ENCODE data around the gene ARFGAP3. TPM values are rescaled to one million over a fixed set of nuclear protein-coding genes. Genes with fewer than 3 reads are reported as not detected.

ARFGAP3 gene
- total RNA-seq, 1 experiment from 2014 or later: 30.0 TPM

DNA sequence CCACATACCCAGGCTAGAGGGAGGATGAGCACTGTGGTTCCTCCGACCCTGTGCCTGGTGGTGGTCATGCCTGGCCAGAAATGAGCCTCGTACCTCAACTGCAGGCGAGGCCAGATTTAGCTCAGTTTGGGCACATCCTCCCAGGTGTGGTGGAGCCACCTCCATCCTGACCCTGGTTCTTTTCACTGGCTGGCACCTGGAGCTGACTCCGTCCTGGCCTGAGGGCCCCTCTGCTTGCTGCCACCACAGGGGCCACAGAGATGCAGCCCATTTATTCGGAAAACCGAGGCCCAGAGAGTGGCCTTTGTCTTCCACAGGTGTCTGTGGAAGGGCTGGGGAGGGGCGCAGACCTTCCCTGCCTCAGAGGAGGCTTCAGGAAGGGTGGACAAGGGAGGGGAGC lies 9.0 kb upstream of the ARFGAP3 start:
- intact Hi-C loops (cut with micrococcal nuclease; ENCODE audit: unreplicated experiment): loop anchor here (10.0 kb wide), 1 partner anchor 169 kb away; no protein-coding TSS in a partner anchor
- Histone ChIP-seq H3K9me3 (ENCODE audit: low read depth, low read length, poor library complexity, severe bottlenecking) (no peaks in the 10 kb centered on the region), H3K4me3 (ENCODE audit: low read depth, low read length, poor library complexity, severe bottlenecking) (no peak overlapping the region), H3K27me3 (replicated peaks; ENCODE audit: insufficient read depth, low read depth, low read length, poor library complexity) (no peaks in the 10 kb centered on the region), H3K4me1 (ENCODE audit: insufficient read depth, low read length, poor library complexity, severe bottlenecking) (peaks cover 3% of the 10 kb centered on the region), H3K27ac (ENCODE audit: low read depth, low read length, poor library complexity, severe bottlenecking) (no peak overlapping the region), H3K36me3 (ENCODE audit: insufficient read depth, low read length, poor library complexity, severe bottlenecking) (no peaks in the 10 kb centered on the region)
- DNase-seq (ENCODE audit: low spot score): no peak
- CTCF ChIA-PET: no interaction called here
- POLR2A ChIA-PET (ENCODE audit: low non-redundant PET): no interaction called here
- no TSS peak for BruUV-seq (replicated peaks)
- TF ChIP-seq EZH2 (IDR thresholded peaks at IDR 0.05; ENCODE audit: borderline replicate concordance, low read depth, low read length, poor library complexity, severe bottlenecking): no peak
- no peak for TF ChIP-seq CTCF (conservative IDR thresholded peaks at IDR 0.05; ENCODE audit: low read depth, low read length)

GRCh38 chr22:42865536-42865935 lies 8.5 kb upstream of the ARFGAP3 start:
- TF ChIP-seq EZH2 (IDR thresholded peaks at IDR 0.05; ENCODE audit: borderline replicate concordance, low read depth, low read length, poor library complexity, severe bottlenecking) (no peak), CTCF (conservative IDR thresholded peaks at IDR 0.05; ENCODE audit: low read depth, low read length) (no peak)
- H3K9me3 ChIP-seq (ENCODE audit: low read depth, low read length, poor library complexity, severe bottlenecking): no peaks in the 10 kb centered on the region
- intact Hi-C loops (cut with micrococcal nuclease; ENCODE audit: unreplicated experiment): loop anchor here (10.0 kb wide), 1 partner anchor 169 kb away; no protein-coding TSS in a partner anchor
- CTCF ChIA-PET: no interaction called here
- POLR2A ChIA-PET (ENCODE audit: low non-redundant PET): no interaction called here
- H3K36me3 ChIP-seq (ENCODE audit: insufficient read depth, low read length, poor library complexity, severe bottlenecking): no peaks in the 10 kb centered on the region
- peaks cover 9% of the 10 kb centered on the region for H3K4me1 ChIP-seq (ENCODE audit: insufficient read depth, low read length, poor library complexity, severe bottlenecking)
- no peaks in the 10 kb centered on the region for H3K27me3 ChIP-seq (replicated peaks; ENCODE audit: insufficient read depth, low read depth, low read length, poor library complexity)
- H3K27ac ChIP-seq (ENCODE audit: low read depth, low read length, poor library complexity, severe bottlenecking): no peak overlapping the region
- no peak for DNase-seq (ENCODE audit: low spot score)
- BruUV-seq (replicated peaks): no TSS peak
- no peak overlapping the region for H3K4me3 ChIP-seq (ENCODE audit: low read depth, low read length, poor library complexity, severe bottlenecking)

GRCh38 chr22:42863349-42863961 lies 6.4 kb upstream of the ARFGAP3 start:
- Histone ChIP-seq H3K4me3 (ENCODE audit: low read depth, low read length, poor library complexity, severe bottlenecking) (no peak overlapping the region), H3K27ac (ENCODE audit: low read depth, low read length, poor library complexity, severe bottlenecking) (no peak overlapping the region), H3K9me3 (ENCODE audit: low read depth, low read length, poor library complexity, severe bottlenecking) (no peaks in the 10 kb centered on the region), H3K36me3 (ENCODE audit: insufficient read depth, low read length, poor library complexity, severe bottlenecking) (no peaks in the 10 kb centered on the region), H3K27me3 (replicated peaks; ENCODE audit: insufficient read depth, low read depth, low read length, poor library complexity) (no peaks in the 10 kb centered on the region), H3K4me1 (ENCODE audit: insufficient read depth, low read length, poor library complexity, severe bottlenecking) (peaks cover 15% of the 10 kb centered on the region)
- intact Hi-C loops (cut with micrococcal nuclease; ENCODE audit: unreplicated experiment): loop anchor here (5.0 to 10.0 kb wide), 2 partner anchors 156 to 171 kb away; no protein-coding TSS in a partner anchor
- DNase-seq (ENCODE audit: low spot score): peak; percentile 87
- TF ChIP-seq EZH2 (IDR thresholded peaks at IDR 0.05; ENCODE audit: borderline replicate concordance, low read depth, low read length, poor library complexity, severe bottlenecking) (no peak), CTCF (conservative IDR thresholded peaks at IDR 0.05; ENCODE audit: low read depth, low read length) (no peak)
- POLR2A ChIA-PET (ENCODE audit: low non-redundant PET): no interaction called here
- BruUV-seq (replicated peaks): no TSS peak
- CTCF ChIA-PET: no interaction called here
